ENCODE results near the gene CTNND2. TPM values are rescaled to one million over a fixed set of nuclear protein-coding genes. Genes with fewer than 3 reads are reported as not detected.

The CTNND2 gene
- total RNA-seq, 2 donors from 2014 or later, result not detected

GRCh38 chr5:11054014-11054413, 850.2 kb downstream of the CTNND2 start:
- H3K9me3 Mint-ChIP-seq, result peaks cover 0 to 7% of the 10 kb centered on the region in 2 donors
- no peak overlapping the region for H3K27ac Mint-ChIP-seq
- ATAC-seq (no peak), DNase-seq (ENCODE audit: low spot score in 2 of 2) (no peak)
- peaks cover 0 to 5% of the 10 kb centered on the region in 2 donors for H3K36me3 Mint-ChIP-seq

GRCh38 chr5:11052871-11053270, 851.4 kb downstream of the CTNND2 start:
- DNase-seq (ENCODE audit: low spot score in 2 of 2) (no peak), ATAC-seq (no peak)
- H3K9me3 Mint-ChIP-seq, result peaks cover 0 to 6% of the 10 kb centered on the region in 2 donors
- peaks cover 0 to 4% of the 10 kb centered on the region in 2 donors for H3K36me3 Mint-ChIP-seq
- H3K27ac Mint-ChIP-seq, result no peak overlapping the region

GRCh38 chr5:11050596-11051304, 853.5 kb downstream of the CTNND2 start:
- H3K36me3 Mint-ChIP-seq, result no peaks in the 10 kb centered on the region
- no peaks in the 10 kb centered on the region for H3K9me3 Mint-ChIP-seq
- H3K27ac Mint-ChIP-seq, result no peak overlapping the region
- ATAC-seq (no peak), DNase-seq (ENCODE audit: low spot score in 2 of 2) (no peak)

GRCh38 chr5:11048760-11049159, 855.5 kb downstream of the CTNND2 start:
- Mint-ChIP-seq H3K36me3 (no peaks in the 10 kb centered on the region), H3K9me3 (no peaks in the 10 kb centered on the region), H3K27ac (no peak overlapping the region)
- DNase-seq (ENCODE audit: low spot score in 2 of 2) (no peak), ATAC-seq (no peak)

- Mint-ChIP-seq H3K36me3 (no peaks in the 10 kb centered on the region), H3K27ac (no peak overlapping the region), H3K9me3 (no peaks in the 10 kb centered on the region)
- no peak for ATAC-seq
- no peak for DNase-seq (ENCODE audit: low spot score in 2 of 2)
Observed at GRCh38 chr5:11047625-11048024, 856.6 kb downstream of the CTNND2 start.

- no peak overlapping the region for H3K27ac Mint-ChIP-seq
- DNase-seq (ENCODE audit: low spot score in 2 of 2) (no peak), ATAC-seq (no peak)
- H3K9me3 Mint-ChIP-seq, result no peaks in the 10 kb centered on the region
- H3K36me3 Mint-ChIP-seq, result no peaks in the 10 kb centered on the region
Observed at GRCh38 chr5:11047030-11047429, 857.2 kb downstream of the CTNND2 start.

GRCh38 chr5:11046160-11046559, 858.1 kb downstream of the CTNND2 start:
- ATAC-seq (no peak), DNase-seq (ENCODE audit: low spot score in 2 of 2) (no peak)
- no peaks in the 10 kb centered on the region for H3K36me3 Mint-ChIP-seq
- H3K27ac Mint-ChIP-seq, result no peak overlapping the region
- H3K9me3 Mint-ChIP-seq, result no peaks in the 10 kb centered on the region

- Mint-ChIP-seq H3K36me3 (no peaks in the 10 kb centered on the region), H3K27ac (no peak overlapping the region), H3K9me3 (no peaks in the 10 kb centered on the region)
- DNase-seq (ENCODE audit: low spot score in 2 of 2) (no peak), ATAC-seq (no peak)
Observed at GRCh38 chr5:11045411-11045810, 858.8 kb downstream of the CTNND2 start.

GRCh38 chr5:11044581-11044980, 859.7 kb downstream of the CTNND2 start:
- no peak for DNase-seq (ENCODE audit: low spot score in 2 of 2)
- no peak for ATAC-seq
- H3K36me3 Mint-ChIP-seq, result no peaks in the 10 kb centered on the region
- H3K9me3 Mint-ChIP-seq, result no peaks in the 10 kb centered on the region
- H3K27ac Mint-ChIP-seq, result no peak overlapping the region

- ATAC-seq (no peak), DNase-seq (ENCODE audit: low spot score in 2 of 2) (no peak)
- no peaks in the 10 kb centered on the region for H3K36me3 Mint-ChIP-seq
- H3K27ac Mint-ChIP-seq, result no peak overlapping the region
- H3K9me3 Mint-ChIP-seq, result no peaks in the 10 kb centered on the region
Observed at GRCh38 chr5:11043881-11044280, 860.4 kb downstream of the CTNND2 start.

- no peak overlapping the region for H3K27ac Mint-ChIP-seq
- H3K36me3 Mint-ChIP-seq, result no peaks in the 10 kb centered on the region
- H3K9me3 Mint-ChIP-seq, result no peaks in the 10 kb centered on the region
- DNase-seq (ENCODE audit: low spot score in 2 of 2), result no peak
- no peak for ATAC-seq
Observed at GRCh38 chr5:11040345-11040744, 863.9 kb downstream of the CTNND2 start.

- ATAC-seq, result no peak
- Mint-ChIP-seq H3K27ac (no peak overlapping the region), H3K36me3 (no peaks in the 10 kb centered on the region), H3K9me3 (no peaks in the 10 kb centered on the region)
- no peak for DNase-seq (ENCODE audit: low spot score in 2 of 2)
Observed at GRCh38 chr5:11038772-11039171, 865.5 kb downstream of the CTNND2 start.

- H3K27ac Mint-ChIP-seq, result no peak overlapping the region
- ATAC-seq (no peak), DNase-seq (ENCODE audit: low spot score in 2 of 2) (no peak)
- H3K36me3 Mint-ChIP-seq, result no peaks in the 10 kb centered on the region
- H3K9me3 Mint-ChIP-seq, result no peaks in the 10 kb centered on the region
Observed at GRCh38 chr5:11037941-11038340, 866.3 kb downstream of the CTNND2 start.

- no peaks in the 10 kb centered on the region for H3K9me3 Mint-ChIP-seq
- no peak overlapping the region for H3K27ac Mint-ChIP-seq
- DNase-seq (ENCODE audit: low spot score in 2 of 2) (no peak), ATAC-seq (no peak)
- H3K36me3 Mint-ChIP-seq, result no peaks in the 10 kb centered on the region
Observed at GRCh38 chr5:11037080-11037479, 867.2 kb downstream of the CTNND2 start.

GRCh38 chr5:11030671-11031070, 873.6 kb downstream of the CTNND2 start:
- peaks cover 0 to 14% of the 10 kb centered on the region in 2 donors for H3K36me3 Mint-ChIP-seq
- peaks cover 17 to 18% of the 10 kb centered on the region in 2 donors for H3K9me3 Mint-ChIP-seq
- ATAC-seq (no peak), DNase-seq (ENCODE audit: low spot score in 2 of 2) (no peak)
- no peak overlapping the region for H3K27ac Mint-ChIP-seq

- H3K9me3 Mint-ChIP-seq, result peaks cover 17 to 18% of the 10 kb centered on the region in 2 donors
- no peak for DNase-seq (ENCODE audit: low spot score in 2 of 2)
- no peak for ATAC-seq
- no peak overlapping the region for H3K27ac Mint-ChIP-seq
- H3K36me3 Mint-ChIP-seq, result peaks cover 0 to 14% of the 10 kb centered on the region in 2 donors
Observed at GRCh38 chr5:11027660-11028059, 876.6 kb downstream of the CTNND2 start.

- DNase-seq (ENCODE audit: low spot score in 2 of 2), result no peak
- Mint-ChIP-seq H3K27ac (no peak overlapping the region), H3K9me3 (peaks cover 17 to 18% of the 10 kb centered on the region in 2 donors), H3K36me3 (peaks cover 0 to 14% of the 10 kb centered on the region in 2 donors)
- no peak for ATAC-seq
Observed at GRCh38 chr5:11026543-11026942, 877.7 kb downstream of the CTNND2 start.

GRCh38 chr5:11023945-11024344, 880.3 kb downstream of the CTNND2 start:
- Mint-ChIP-seq H3K27ac (no peak overlapping the region), H3K9me3 (no peaks in the 10 kb centered on the region), H3K36me3 (no peaks in the 10 kb centered on the region)
- ATAC-seq (no peak), DNase-seq (ENCODE audit: low spot score in 2 of 2) (no peak)
